GM12878 (cell line): ENCODE data around the gene SIDT1. TPM values are rescaled to one million over a fixed set of nuclear protein-coding genes. Genes with fewer than 3 reads are reported as not detected.

ENCODE experiments used
- ATAC-seq: fragments of 200-7000 bp; cut with Tn5 transposase; 3 replicates; pipeline ENCODE4 v1.9.1; 2020; ENCODE audit warnings: mild to moderate bottlenecking, moderate library complexity
- BruUV-seq: library from RNA; stranded (reverse); fragments of 400-500 nt; replicated peaks from 2 replicates; lab custom pipeline; 2021; lab: Mats Ljungman, UMichigan
- CTCF ChIA-PET: fragments of 300-600 bp; sonication (Branson Sonifier 250); formaldehyde crosslinking; extraction: SDS; loops from one replicate; lab custom pipeline; 2021; ENCODE audit warnings: inconsistent platforms; lab: Yijun Ruan, JAX
- POLR2A ChIA-PET: fragments of 350-600 bp; formaldehyde crosslinking; extraction: SDS; loops from one replicate; lab custom pipeline; 2021; ENCODE audit warnings: inconsistent platforms; lab: Charles Lee
- RAD21 ChIA-PET: fragments of 300-600 bp; sonication (Branson Sonifier 250); formaldehyde crosslinking; loops from one replicate; lab custom pipeline; 2023; ENCODE audit warnings: antibody characterized with exemption; ENCODE audit not compliant: unreplicated experiment; lab: Charles Lee
- SMC1A ChIA-PET: fragments of 300-600 bp; sonication (Branson Sonifier 250); formaldehyde crosslinking; loops from one replicate; lab custom pipeline; 2023; ENCODE audit not compliant: unreplicated experiment, uncharacterized antibody; lab: Charles Lee
- DNase-seq: peaks from one replicate; pipeline ENCODE4 v3.0.0-alpha.2; 2011; ENCODE audit warnings: low read depth, low spot score
- FAIRE-seq: peaks from 3 replicates; lab custom pipeline; 2011; peaks lifted over from hg19 to GRCh38; lab: Jason Lieb, UNC
- H2AFZ ChIP-seq: 2 replicates; pipeline ENCODE4 v1.6.0; 2011; ENCODE audit warnings: low read depth, low read length, control low read depth; ENCODE audit not compliant: control insufficient read depth
- H3K27ac ChIP-seq: 2 replicates; pipeline ENCODE4 v1.5.1; 2011; ENCODE audit warnings: control low read depth; ENCODE audit not compliant: control insufficient read depth, insufficient read depth
- H3K27me3 ChIP-seq, 2 experiments: replicated peaks in 1 of 2; 2 replicates each; pipeline versions ENCODE4 v1.6.0 to v1.6.1; 2011; ENCODE audit warnings: low read length in 1 of 2; ENCODE audit not compliant: control insufficient read depth in 2 of 2, insufficient read depth in 2 of 2
- H3K36me3 ChIP-seq, 2 experiments: 2 replicates each; pipeline ENCODE4 v1.5.1; 2011; ENCODE audit warnings: low read length in 1 of 2; ENCODE audit not compliant: control insufficient read depth in 2 of 2, insufficient read depth in 2 of 2
- H3K4me1 ChIP-seq: 2 replicates; pipeline ENCODE4 v1.6.1; 2011; ENCODE audit warnings: mild to moderate bottlenecking, low read length, moderate library complexity, mixed read lengths; ENCODE audit not compliant: control insufficient read depth, insufficient read depth
- H3K4me2 ChIP-seq: 2 replicates; pipeline ENCODE4 v1.6.0; 2011; ENCODE audit warnings: control low read depth; ENCODE audit not compliant: control insufficient read depth, insufficient read depth
- H3K4me3 ChIP-seq: fragments of 200-600 bp; sonication (generic); 2 replicates; pipeline ENCODE4 v1.5.1; 2016
- H3K79me2 ChIP-seq: 2 replicates; pipeline ENCODE4 v1.6.0; 2011; ENCODE audit warnings: low read length; ENCODE audit not compliant: control insufficient read depth, insufficient read depth
- H3K9ac ChIP-seq: 2 replicates; pipeline ENCODE4 v1.8.0; 2011; ENCODE audit warnings: low read length, control low read depth, mixed read lengths; ENCODE audit not compliant: control insufficient read depth, insufficient read depth
- H3K9me3 ChIP-seq: replicated peaks from 3 replicates; pipeline ENCODE4 v1.5.1; 2011; ENCODE audit warnings: mild to moderate bottlenecking, low read length; ENCODE audit not compliant: control insufficient read depth, insufficient read depth
- H4K20me1 ChIP-seq: 2 replicates; pipeline ENCODE4 v1.6.0; 2011; ENCODE audit not compliant: control insufficient read depth, insufficient read depth
- ASH2L ChIP-seq: fragments of 300-600, 200-600 bp; sonication (generic); IDR thresholded peaks from 2 replicates; pipeline ENCODE4 v1.6.1; 2017; ENCODE audit warnings: low read depth, mild to moderate bottlenecking, borderline replicate concordance
- CEBPZ ChIP-seq: fragments of 150-350 bp; IDR thresholded peaks from 2 replicates; pipeline ENCODE4 v1.6.1; 2016; ENCODE audit warnings: low read depth, low read length
- MXI1 ChIP-seq: fragments of 150-350 bp; IDR thresholded peaks from 2 replicates; pipeline ENCODE4 v1.6.1; 2011; ENCODE audit warnings: low read depth, mild to moderate bottlenecking, inconsistent platforms, low read length, improper control_type of control experiment
- MYB ChIP-seq: fragments of 150-350 bp; IDR thresholded peaks from 2 replicates; pipeline ENCODE4 v1.6.1; 2014; ENCODE audit warnings: mild to moderate bottlenecking, low read depth, low read length, borderline replicate concordance
- SMC3 ChIP-seq: IDR thresholded peaks from 2 replicates; pipeline ENCODE4 v1.6.1; 2011; ENCODE audit warnings: low read length, improper control_type of control experiment, borderline replicate concordance
- SUZ12 ChIP-seq: fragments of 200-600 bp; sonication (generic); IDR thresholded peaks from one replicate; pipeline ENCODE4 v1.6.1; 2018; ENCODE audit warnings: antibody characterized with exemption, mild to moderate bottlenecking; ENCODE audit not compliant: unreplicated experiment
- ZBTB4 ChIP-seq: fragments of 450-650 bp; formaldehyde crosslinking; IDR thresholded peaks from 2 replicates; pipeline ENCODE4 v1.4.0; 2022; ENCODE audit warnings: mild to moderate bottlenecking, moderate library complexity
- ZNF217 ChIP-seq: fragments of 450-650 bp; IDR thresholded peaks from 2 replicates; pipeline ENCODE4 v1.6.1; 2017; ENCODE audit warnings: antibody characterized with exemption, mild to moderate bottlenecking
- WGBS: methylation state at CpG from one replicate; pipeline ENCODE4 v1.1.6; 2016; ENCODE audit warnings: low lambda C conversion rate; ENCODE audit not compliant: insufficient replicate concordance, insufficient coverage; ENCODE audit errors: missing lambda C conversion rate; 5-methylcytosine and 5-hydroxymethylcytosine counted together
- in situ Hi-C: fragments of 300-500 bp; cut with MboI; formaldehyde crosslinking; loops from 9 replicates; pipeline ENCODE4 v1.14.3; 2018; ENCODE audit warnings: mixed read lengths
- intact Hi-C: fragments of 100-400 bp; cut with micrococcal nuclease; formaldehyde crosslinking; loops from one replicate; pipeline ENCODE4 v1.14.2; 2022; ENCODE audit not compliant: unreplicated experiment
- polyA plus RNA-seq, 11 experiments: library from polyadenylated mRNA; depleted of rRNA in 4 of 11; unstranded in 6 of 11; stranded (reverse) in 5 of 11; fragments of >200 nt; fragmentation: Nextera tagmentation in 4 of 11; fragmentation: Illumina TruSeq in 1 of 11; extraction: Ambion mirVana in 4 of 11; extraction: Trizol in 1 of 11; gene quantifications; 1 replicate in 1 of 11; 2 replicates in 10 of 11; pipeline versions ENCODE4 v1.2.1 to v1.2.3, GENCODE V29; 2011 to 2016; ENCODE audit warnings: inconsistent platforms in 2 of 11, missing spikeins in 2 of 11, low read depth in 1 of 11
- total RNA-seq, 4 experiments: library from RNA; depleted of rRNA in 3 of 4; stranded (reverse); fragments of >200 nt in 3 of 4; fragmentation: Illumina TruSeq in 1 of 4; extraction: Trizol in 1 of 4; gene quantifications; 2 replicates each; pipeline versions ENCODE4 v1.2.1 to v1.2.3, GENCODE V29; 2013 to 2021

SIDT1 gene
- total and polyA plus RNA-seq, 10 of the 15 experiments (the other 5 are each of a cell fraction or from before 2014, with no cell fraction given), result 3.0 to 45.0 (median 26.6) TPM

- H3K4me2 ChIP-seq, result no peak overlapping the region
- no peak overlapping the region for H3K4me3 ChIP-seq
- no peak for FAIRE-seq
- H3K4me1 ChIP-seq, result no peaks in the 10 kb centered on the region
- ChIA-PET CTCF (no interaction called here), RAD21 (no interaction called here), SMC1A (interaction anchor here (1.3 to 2.0 kb wide), 2 partner anchors 10 to 89 kb away, joined by 3 to 4 read pairs; no protein-coding TSS in a partner anchor), POLR2A (no interaction called here)
- ATAC-seq, result no peak
- WGBS, result 94% methylated on average over 3 of the region's 3 CpGs
- intact Hi-C loops (no loop called here), in situ Hi-C loops (no loop called here)
- no peak for TF ChIP-seq ZBTB4 (CRISPR knock-in tag)
- no peak for TF ChIP-seq SMC3
- no peak for TF ChIP-seq SUZ12
- no peak for TF ChIP-seq MXI1
- TF ChIP-seq MYB, result no peak
- no peak for TF ChIP-seq ASH2L
- TF ChIP-seq ZNF217, result no peak
- TF ChIP-seq CEBPZ, result no peak
- peaks cover 0 to 38% of the 10 kb centered on the region in 2 experiments for H3K36me3 ChIP-seq
- no peaks in the 10 kb centered on the region for H4K20me1 ChIP-seq
- H3K9me3 ChIP-seq, result no peaks in the 10 kb centered on the region
- DNase-seq, result no peak
- H3K79me2 ChIP-seq, result no peaks in the 10 kb centered on the region
- H2AFZ ChIP-seq, result no peak overlapping the region
- H3K27ac ChIP-seq, result no peak overlapping the region
- no peak overlapping the region for H3K9ac ChIP-seq
- no peaks in the 10 kb centered on the region for H3K27me3 ChIP-seq
- BruUV-seq, result no TSS peak
Measured at GRCh38 chr3:113585720-113586119, 53.4 kb downstream of the SIDT1 start.
